Activated naive CD4-positive, alpha-beta T cell treated with anti-CD3 and anti-CD28 coated beads, Interleukin-2, amount 50 U/mL, for 24 hours (primary cell): ENCODE measurements around the gene QPRT.
A peak's percentile ranks its signal among the peaks of the same experiment; 100 is the strongest.
"Not testable (repeated sequence)": the region's sequence is repeated elsewhere in the genome, so short reads cannot be mapped to it uniquely, and the experiment has no call there.

Experiments used
- H3K27ac Mint-ChIP-seq: one replicate; pipeline ENCODE4 v1.8.0; 2021; ENCODE audit warnings: mild to moderate bottlenecking, mixed read lengths
- H3K27me3 Mint-ChIP-seq: one replicate; pipeline ENCODE4 v1.8.0; 2021; ENCODE audit warnings: mixed read lengths
- H3K36me3 Mint-ChIP-seq: one replicate; pipeline ENCODE4 v1.8.0; 2021; ENCODE audit warnings: mixed read lengths
- H3K4me1 Mint-ChIP-seq: one replicate; pipeline ENCODE4 v1.8.0; 2021; ENCODE audit warnings: mixed read lengths
- H3K4me3 Mint-ChIP-seq: one replicate; pipeline ENCODE4 v1.8.0; 2021; ENCODE audit warnings: mild to moderate bottlenecking, mixed read lengths
- H3K9me3 Mint-ChIP-seq: one replicate; pipeline ENCODE4 v1.8.0; 2021; ENCODE audit warnings: mixed read lengths

Gene QPRT

DNA sequence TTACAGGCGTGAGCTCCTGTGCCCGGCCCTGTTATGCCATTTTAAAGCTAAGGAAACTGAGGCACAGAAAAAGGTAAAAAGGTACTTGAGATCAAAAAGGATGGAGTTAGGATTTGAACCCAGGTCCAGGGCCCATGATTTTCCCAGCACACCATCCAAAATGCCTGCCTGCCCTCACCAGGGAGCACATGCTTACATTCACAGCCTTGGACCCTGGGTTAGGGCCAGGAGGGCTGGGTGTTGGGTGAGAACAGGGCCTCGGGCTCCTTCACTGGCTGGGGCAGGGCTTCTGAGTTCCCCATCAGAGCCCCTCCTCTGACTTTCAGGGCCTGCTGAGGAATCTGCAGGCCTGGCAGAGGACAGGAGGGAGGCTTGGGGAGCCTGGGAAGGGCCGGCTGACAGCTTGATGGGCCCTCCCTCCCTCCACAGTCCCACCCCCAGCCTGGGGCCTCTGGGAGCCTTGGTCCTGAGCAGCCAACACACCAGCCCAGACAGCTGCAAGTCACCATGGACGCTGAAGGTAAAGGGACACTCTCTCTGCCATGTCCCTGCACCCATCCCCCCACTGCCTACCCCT lies at the start of gene QPRT:
Gene QPRT (plus strand): TSS at position 490 of the 577 bp plus-strand sequence. CDS start 18 bp downstream, at position 508.
- Mint-ChIP-seq H3K4me3 (peak within 1 kb of the TSS; percentile 65), H3K36me3 (no peaks in the 10 kb centered on the region), H3K9me3 (no peaks in the 10 kb centered on the region), H3K27me3 (no peaks in the 10 kb centered on the region), H3K4me1 (peaks cover 21% of the 10 kb centered on the region), H3K27ac (peak within 1 kb of the TSS; percentile 30)

- H3K4me1 Mint-ChIP-seq, H3K9me3 Mint-ChIP-seq, H3K27me3 Mint-ChIP-seq, H3K27ac Mint-ChIP-seq, H3K36me3 Mint-ChIP-seq, H3K4me3 Mint-ChIP-seq: not testable (repeated sequence)
Observed at GRCh38 chr16:29629318-29629717, 49.7 kb upstream of the QPRT start.

- H3K27ac Mint-ChIP-seq, H3K9me3 Mint-ChIP-seq, H3K4me1 Mint-ChIP-seq, H3K27me3 Mint-ChIP-seq, H3K36me3 Mint-ChIP-seq, H3K4me3 Mint-ChIP-seq: not testable (repeated sequence)
Observed at GRCh38 chr16:29631658-29632057, 47.3 kb upstream of the QPRT start.

GRCh38 chr16:29635902-29636301 lies 43.1 kb upstream of the QPRT start:
- H3K9me3 Mint-ChIP-seq, H3K4me3 Mint-ChIP-seq, H3K36me3 Mint-ChIP-seq, H3K27me3 Mint-ChIP-seq, H3K4me1 Mint-ChIP-seq, H3K27ac Mint-ChIP-seq: not testable (repeated sequence)

GRCh38 chr16:29636368-29636767 lies 42.6 kb upstream of the QPRT start:
- not testable (repeated sequence) for H3K9me3 Mint-ChIP-seq, H3K27me3 Mint-ChIP-seq, H3K4me3 Mint-ChIP-seq, H3K27ac Mint-ChIP-seq, H3K36me3 Mint-ChIP-seq
- peaks cover 12% of the 10 kb centered on the region for H3K4me1 Mint-ChIP-seq

GRCh38 chr16:29638751-29639150 lies 40.2 kb upstream of the QPRT start:
- H3K4me1 Mint-ChIP-seq = peaks cover 17% of the 10 kb centered on the region
- not testable (repeated sequence) for H3K9me3 Mint-ChIP-seq, H3K36me3 Mint-ChIP-seq, H3K4me3 Mint-ChIP-seq, H3K27ac Mint-ChIP-seq, H3K27me3 Mint-ChIP-seq

DNA sequence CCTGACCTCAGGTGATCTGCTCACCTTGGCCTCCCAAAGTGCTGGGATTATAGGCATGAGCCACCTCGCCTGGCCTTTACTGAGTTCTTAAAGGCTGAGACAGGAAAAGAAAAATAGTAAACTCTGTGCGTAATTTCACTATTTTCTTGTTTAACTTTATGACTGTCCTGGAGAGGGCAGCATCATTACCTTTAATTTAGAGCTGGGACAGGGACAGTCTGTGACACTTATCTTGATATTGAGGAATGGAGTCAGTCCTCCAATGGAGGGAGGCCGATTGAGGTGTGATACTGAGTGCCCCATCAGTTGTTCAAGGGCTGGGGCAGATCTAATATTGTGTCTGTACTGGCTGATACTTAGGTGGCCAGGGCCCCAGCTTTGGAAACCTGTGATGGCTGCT lies 37.4 kb upstream of the QPRT start:
- no peak overlapping the region for H3K27ac Mint-ChIP-seq

DNA sequence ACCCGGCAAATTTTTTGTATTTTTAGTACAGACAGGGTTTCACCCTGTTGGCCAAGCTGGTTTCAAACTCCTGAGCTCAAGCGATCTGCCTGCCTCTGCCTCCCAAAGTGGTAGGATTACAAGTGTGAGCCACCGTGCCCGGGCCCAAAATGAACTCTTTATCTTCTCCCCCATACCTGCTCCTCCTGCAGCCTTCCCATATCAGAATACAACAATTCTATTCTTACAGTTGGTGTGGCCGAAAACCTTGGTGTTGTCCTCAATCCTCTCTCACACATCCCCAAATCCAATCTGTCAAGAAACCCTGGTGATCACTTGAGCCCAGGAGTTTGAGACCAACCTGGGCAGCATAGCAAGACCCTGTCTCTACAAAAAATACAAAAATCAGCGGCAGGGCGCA lies 35.4 kb upstream of the QPRT start:
- peaks cover 31% of the 10 kb centered on the region for H3K4me1 Mint-ChIP-seq
- H3K9me3 Mint-ChIP-seq = no peaks in the 10 kb centered on the region
- no peak overlapping the region for H3K4me3 Mint-ChIP-seq
- H3K27ac Mint-ChIP-seq = no peak overlapping the region
- H3K27me3 Mint-ChIP-seq = no peaks in the 10 kb centered on the region
- peaks cover 3% of the 10 kb centered on the region for H3K36me3 Mint-ChIP-seq

More for the DNA sequence above, 37.4 kb upstream of the QPRT start:
- no peaks in the 10 kb centered on the region for H3K9me3 Mint-ChIP-seq
- no peaks in the 10 kb centered on the region for H3K27me3 Mint-ChIP-seq
- no peak overlapping the region for H3K4me3 Mint-ChIP-seq
- H3K36me3 Mint-ChIP-seq = peaks cover 3% of the 10 kb centered on the region
- peaks cover 31% of the 10 kb centered on the region for H3K4me1 Mint-ChIP-seq

DNA sequence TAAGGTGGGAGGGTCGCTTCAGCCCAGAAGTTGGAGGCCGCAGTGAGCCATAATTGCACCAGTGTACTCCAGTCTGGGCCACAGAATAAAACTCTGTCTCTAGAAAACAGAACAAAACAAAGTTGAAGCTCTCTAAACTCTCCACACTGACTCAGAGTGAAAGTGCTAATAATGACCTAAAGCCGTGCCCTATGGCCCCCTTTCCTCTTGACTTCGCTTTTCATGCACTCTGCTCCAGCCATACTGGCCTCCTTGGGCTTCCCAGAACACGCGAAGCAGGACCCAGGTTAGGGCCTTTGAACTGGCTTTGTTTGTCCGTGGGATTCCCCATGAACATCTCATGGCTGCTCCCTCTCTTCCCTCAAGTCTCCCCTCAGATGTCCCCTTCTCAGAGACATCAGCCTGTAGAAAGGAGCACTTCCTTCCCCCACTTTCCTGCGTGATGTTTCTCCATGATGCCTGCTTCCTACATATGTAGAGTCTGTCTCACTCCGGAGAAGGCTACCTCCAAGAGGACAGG lies 34.6 kb upstream of the QPRT start:
- Mint-ChIP-seq H3K27ac (no peak overlapping the region), H3K27me3 (no peaks in the 10 kb centered on the region), H3K4me3 (no peak overlapping the region), H3K36me3 (peaks cover 3% of the 10 kb centered on the region), H3K9me3 (no peaks in the 10 kb centered on the region), H3K4me1 (peaks cover 31% of the 10 kb centered on the region)

DNA sequence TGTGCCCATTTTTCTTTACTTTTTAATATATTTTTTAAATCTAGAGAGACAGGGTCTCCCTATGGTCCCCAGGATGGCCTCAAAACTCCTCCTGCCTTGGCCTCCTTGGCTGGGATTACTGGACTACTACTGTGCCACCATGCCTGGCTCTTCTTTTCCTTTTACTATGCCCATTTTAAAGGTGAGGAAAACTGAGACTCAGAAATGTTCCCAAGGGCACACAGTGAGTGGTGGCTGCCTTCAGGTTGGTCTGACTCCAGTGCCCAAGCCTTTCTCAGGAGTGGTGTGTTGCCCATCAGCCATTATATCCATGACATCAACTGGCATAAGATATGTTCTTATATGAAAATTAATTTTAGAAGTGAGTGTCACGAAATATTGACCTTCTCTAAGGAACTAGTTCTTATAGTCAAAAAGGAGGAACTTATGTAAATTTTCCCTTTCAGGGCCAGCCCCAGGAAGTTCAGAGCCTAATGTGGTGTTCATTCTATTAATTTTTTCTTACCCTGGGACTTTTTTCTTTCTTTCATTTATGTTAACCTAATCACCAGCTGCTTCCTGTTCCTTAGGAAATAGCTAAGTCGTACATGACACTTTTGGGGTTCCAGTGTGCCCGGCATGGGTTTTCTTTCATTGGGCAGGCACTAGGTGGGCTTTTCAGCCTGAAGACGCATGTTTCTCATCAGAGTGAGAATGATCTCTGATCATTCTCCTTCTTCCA lies 33.8 kb upstream of the QPRT start:
- Mint-ChIP-seq H3K9me3 (no peaks in the 10 kb centered on the region), H3K36me3 (peaks cover 3% of the 10 kb centered on the region), H3K27me3 (no peaks in the 10 kb centered on the region), H3K4me3 (no peak overlapping the region), H3K27ac (peak overlapping the region; percentile 14), H3K4me1 (peaks cover 37% of the 10 kb centered on the region)

GRCh38 chr16:29645694-29646187 lies 33.2 kb upstream of the QPRT start:
- Mint-ChIP-seq H3K9me3 (no peaks in the 10 kb centered on the region), H3K4me1 (peaks cover 31% of the 10 kb centered on the region), H3K27ac (no peak overlapping the region), H3K27me3 (no peaks in the 10 kb centered on the region), H3K4me3 (no peak overlapping the region), H3K36me3 (peaks cover 3% of the 10 kb centered on the region)

- Mint-ChIP-seq H3K27ac (no peak overlapping the region), H3K27me3 (no peaks in the 10 kb centered on the region), H3K36me3 (peaks cover 3% of the 10 kb centered on the region), H3K9me3 (no peaks in the 10 kb centered on the region), H3K4me1 (peaks cover 19% of the 10 kb centered on the region), H3K4me3 (no peak overlapping the region)
Observed at GRCh38 chr16:29646947-29647346, 32.0 kb upstream of the QPRT start.

GRCh38 chr16:29649588-29650494 lies 29.1 kb upstream of the QPRT start:
- Mint-ChIP-seq H3K27ac (no peak overlapping the region), H3K36me3 (peaks cover 3% of the 10 kb centered on the region), H3K4me3 (no peak overlapping the region), H3K27me3 (no peaks in the 10 kb centered on the region), H3K9me3 (no peaks in the 10 kb centered on the region), H3K4me1 (peaks cover 19% of the 10 kb centered on the region)

DNA sequence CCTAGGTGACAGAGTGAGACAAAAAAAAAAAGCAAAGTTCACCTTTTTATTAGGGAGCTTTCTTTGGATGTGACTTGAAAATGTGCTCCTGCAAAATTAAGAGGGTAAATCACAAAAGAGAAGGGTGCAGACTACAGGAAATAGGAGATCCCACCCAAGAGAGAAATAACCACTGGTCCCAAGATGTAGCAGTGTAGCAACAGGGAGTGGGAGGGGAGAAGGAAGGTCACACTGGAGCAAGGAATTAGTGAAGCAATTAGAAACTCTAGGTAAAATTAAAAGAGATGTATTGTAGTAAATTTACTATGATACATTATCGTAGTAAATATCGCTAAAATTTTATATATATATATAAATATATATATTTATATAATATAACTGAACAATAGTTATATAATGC lies 28.2 kb upstream of the QPRT start:
- Mint-ChIP-seq H3K4me1 (peaks cover 13% of the 10 kb centered on the region), H3K27me3 (no peaks in the 10 kb centered on the region), H3K9me3 (no peaks in the 10 kb centered on the region), H3K4me3 (no peak overlapping the region), H3K36me3 (peaks cover under 1% of the 10 kb centered on the region), H3K27ac (no peak overlapping the region)

DNA sequence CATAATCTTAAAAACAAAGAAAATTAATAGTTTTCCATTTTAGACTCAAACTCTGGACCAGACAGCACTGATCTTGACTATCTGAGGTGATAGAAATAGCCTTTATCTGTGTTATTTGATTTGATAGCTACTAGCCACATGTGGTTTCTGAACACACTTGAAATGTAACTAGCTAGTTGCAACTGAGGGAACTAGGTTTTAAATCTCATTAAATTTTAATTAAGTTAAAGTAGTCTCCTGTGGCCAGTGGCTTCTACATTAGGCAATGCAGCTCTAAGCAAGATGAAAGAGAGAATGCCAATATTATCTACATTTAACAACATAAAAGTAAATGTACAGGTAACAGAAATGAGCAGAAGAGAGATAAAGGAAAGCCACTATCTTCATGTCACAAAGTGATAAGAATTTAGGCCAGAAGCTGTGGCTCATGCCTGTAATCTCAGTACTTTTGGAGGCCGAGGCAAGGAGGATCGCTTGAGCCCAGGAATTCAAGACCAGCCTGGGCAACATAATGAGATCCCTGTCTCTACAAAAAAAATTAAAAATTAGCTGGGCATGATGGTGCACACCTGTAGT lies 27.1 kb upstream of the QPRT start:
- H3K4me3 Mint-ChIP-seq = no peak overlapping the region
- no peaks in the 10 kb centered on the region for H3K36me3 Mint-ChIP-seq
- H3K9me3 Mint-ChIP-seq = no peaks in the 10 kb centered on the region
- H3K27ac Mint-ChIP-seq = no peak overlapping the region
- H3K4me1 Mint-ChIP-seq = peaks cover 14% of the 10 kb centered on the region
- H3K27me3 Mint-ChIP-seq = no peaks in the 10 kb centered on the region
